HG03097 (cell line): ENCODE results near the gene TRPT1.

Experiments
- ATAC-seq: cut with Tn5 transposase; IDR thresholded peaks from one replicate; pipeline ENCODE4 v1.9.1; 2021; ENCODE audit not compliant: unreplicated experiment, low FRiP score

The TRPT1 gene

DNA sequence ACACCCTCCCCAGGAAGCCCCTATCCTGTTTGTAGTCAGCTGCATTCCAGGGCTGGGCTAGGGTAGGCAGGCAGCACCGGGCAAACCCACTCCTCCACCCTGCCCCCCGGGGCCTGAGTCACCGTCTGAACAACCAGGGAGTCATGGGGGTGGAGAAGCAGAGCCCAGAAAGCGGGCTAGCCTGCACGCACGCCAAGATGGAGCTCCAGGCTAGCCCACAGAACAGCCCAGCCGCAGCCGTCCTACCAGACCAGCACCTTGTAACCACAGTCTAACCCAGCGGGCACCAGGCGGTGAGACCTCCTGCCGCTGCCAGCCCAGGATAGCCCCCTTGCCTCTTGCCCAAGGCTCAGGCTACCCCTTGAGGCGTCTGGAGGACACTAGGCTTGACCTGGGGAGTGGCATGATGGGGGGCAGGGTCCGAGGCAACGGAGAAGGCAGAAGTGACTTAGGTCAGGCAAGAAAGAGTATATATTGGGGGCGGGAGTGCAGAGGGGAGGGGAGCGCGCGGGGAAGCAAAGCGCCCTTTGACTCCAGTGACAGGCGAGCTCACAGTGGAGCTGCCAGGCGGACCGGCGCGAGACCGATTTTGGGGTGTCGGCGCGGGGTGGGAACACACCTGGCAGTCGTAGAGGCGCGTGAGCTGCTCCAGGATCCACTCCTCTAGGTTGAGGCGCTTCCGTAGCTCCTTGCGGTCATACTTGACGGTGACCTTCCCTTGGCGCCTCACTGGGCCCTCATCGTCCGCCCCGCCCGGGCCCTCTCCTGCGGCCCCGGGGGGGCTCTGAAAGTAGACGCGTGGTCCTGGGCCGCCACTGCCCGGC, 20.0 kb upstream of the TRPT1 start:
- ATAC-seq, result no peak

DNA sequence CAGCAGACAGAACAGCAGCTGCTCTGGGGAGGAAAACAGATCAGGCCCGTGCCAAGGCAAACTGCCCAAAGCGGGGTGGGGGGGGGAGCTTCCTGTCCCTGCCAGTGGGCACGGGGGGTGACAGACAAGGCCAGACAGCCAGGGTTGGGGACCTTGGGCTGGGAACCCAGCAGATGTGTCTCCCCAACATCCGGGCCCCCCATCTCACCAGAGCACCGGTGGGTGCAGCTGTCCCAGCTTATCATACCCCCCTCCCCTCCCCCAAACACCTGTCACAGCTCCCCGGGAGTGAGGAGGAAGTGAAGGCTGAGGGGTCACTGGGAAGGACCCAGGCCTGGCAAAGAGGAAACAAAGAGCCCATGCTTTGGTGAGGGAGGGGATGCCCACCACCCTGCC, 19.4 kb upstream of the TRPT1 start:
- ATAC-seq, result no peak

DNA sequence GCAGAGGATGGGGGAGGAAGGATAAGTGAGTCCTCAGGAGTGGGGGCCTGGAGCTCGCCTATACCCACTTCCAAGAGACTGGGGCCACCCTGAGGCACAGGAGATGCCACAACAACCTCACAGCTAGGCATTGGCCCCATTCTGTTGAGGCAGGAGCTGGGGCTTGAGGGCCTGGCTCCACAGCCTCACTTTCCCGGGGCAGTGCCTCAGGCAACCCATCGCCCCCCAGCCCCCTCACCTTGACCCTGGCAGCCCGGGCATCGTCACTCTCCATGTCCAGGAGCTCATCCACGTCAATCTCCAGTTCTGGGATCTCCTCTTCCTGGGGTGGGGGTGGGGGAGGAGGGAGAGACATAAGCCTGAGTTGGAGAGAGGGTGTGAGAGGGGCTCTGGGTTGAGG, 19.0 kb upstream of the TRPT1 start:
- ATAC-seq, result no peak

DNA sequence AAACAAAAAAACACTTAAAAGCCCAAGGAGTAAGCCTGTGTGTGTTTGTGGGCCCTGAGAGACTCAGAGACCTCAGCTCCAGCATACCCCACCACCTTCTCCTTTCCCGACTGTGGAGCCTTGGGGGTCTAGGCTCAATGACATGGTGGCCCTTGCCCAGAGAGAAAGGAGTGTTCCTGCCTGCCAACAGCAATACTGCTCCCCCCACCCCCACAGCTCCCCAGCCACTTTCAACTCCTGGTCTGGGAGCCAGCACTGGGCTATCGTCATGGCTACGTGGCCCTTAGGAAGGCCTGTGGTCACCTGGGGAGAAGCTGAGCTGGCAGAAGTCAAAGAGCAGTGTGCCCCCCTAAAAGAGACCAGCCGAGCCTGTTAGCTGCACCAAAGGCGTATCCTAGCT, 18.1 kb upstream of the TRPT1 start:
- no peak for ATAC-seq

DNA sequence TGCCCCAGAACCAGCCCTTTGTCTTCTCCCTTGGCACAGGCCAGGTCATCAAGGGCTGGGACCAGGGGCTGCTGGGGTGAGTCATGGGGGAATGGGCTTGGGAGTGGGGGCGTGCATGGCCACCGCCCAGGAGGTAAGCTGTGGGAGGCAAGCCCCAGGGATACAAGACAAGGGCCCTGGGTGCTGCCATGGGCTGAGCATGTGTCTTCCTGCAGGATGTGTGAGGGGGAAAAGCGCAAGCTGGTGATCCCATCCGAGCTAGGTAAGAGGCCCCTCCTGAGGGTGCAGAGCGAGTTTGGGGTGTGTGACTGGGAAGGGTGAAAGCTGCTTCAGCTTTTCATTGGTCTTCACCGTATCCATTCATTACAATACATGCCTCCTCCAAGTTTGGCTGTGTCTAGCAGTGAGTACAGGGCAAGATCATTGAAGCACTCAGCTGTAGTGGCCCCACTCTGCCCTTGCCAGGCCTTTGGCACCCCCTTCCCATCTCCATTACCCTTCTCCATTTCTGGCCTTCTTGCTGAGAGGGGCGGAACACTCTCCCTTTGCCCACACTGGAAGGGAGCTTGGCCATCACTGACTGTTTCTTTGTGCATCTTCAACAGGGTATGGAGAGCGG, 17.4 kb upstream of the TRPT1 start:
- ATAC-seq, result no peak

DNA sequence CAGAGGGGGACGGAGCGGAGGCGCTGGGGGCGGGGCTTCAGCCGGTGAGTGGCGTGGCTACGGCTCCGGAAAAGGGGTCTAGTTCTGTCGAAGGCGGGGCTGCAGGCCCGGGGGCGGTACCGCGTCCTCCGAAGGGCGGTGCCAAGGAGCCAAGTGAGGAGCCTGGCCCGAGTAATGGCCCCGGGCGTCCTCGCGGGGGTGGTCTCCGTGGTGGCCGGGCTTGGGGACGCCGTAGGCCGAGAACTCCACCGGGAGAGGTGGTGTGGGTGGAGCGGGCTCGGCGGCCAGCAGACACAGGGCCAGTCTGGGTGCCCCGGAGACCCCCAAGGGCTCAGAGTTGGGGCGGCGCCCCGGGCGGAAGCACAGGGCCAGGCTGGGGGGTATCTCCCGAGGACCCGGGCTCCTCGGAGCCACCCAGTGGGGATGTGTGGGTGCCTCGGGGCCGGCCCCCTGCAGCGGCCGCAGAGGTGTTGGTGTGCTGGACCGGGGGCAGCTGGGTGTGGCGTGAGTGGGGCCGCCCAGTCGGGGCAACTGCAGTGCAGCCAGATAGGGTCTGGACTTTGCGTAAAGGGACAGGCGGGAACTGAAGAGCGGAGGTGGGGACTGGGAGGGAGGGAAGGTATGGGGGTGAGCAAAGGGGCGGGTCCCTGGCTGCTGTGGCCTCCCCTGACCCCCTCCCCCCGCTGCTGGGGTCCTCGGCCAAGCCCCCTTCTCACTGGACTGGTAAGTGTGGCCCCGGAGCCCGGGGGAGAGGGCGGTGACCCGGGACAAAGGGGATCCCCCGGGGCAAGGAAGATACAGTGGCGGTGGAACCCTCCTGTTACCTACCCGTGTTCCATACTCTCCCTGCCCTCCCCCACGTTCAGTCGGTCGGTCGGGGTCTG, 15.7 kb upstream of the TRPT1 start:
- peak; percentile 54 for ATAC-seq

DNA sequence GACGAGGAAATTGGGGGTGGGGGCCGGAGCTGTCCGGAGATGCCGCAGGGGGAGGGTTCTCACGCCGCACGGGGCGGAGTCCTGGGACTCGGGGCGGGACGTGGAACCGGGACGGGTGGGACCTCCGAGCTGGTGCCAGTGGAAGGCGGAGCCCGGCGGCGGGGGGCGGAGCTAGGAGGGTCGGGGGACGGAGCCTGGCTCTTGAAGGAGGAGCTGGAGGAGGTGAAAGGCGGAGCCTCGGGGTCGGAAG, 15.2 kb upstream of the TRPT1 start:
- ATAC-seq, result peak; percentile 54

DNA sequence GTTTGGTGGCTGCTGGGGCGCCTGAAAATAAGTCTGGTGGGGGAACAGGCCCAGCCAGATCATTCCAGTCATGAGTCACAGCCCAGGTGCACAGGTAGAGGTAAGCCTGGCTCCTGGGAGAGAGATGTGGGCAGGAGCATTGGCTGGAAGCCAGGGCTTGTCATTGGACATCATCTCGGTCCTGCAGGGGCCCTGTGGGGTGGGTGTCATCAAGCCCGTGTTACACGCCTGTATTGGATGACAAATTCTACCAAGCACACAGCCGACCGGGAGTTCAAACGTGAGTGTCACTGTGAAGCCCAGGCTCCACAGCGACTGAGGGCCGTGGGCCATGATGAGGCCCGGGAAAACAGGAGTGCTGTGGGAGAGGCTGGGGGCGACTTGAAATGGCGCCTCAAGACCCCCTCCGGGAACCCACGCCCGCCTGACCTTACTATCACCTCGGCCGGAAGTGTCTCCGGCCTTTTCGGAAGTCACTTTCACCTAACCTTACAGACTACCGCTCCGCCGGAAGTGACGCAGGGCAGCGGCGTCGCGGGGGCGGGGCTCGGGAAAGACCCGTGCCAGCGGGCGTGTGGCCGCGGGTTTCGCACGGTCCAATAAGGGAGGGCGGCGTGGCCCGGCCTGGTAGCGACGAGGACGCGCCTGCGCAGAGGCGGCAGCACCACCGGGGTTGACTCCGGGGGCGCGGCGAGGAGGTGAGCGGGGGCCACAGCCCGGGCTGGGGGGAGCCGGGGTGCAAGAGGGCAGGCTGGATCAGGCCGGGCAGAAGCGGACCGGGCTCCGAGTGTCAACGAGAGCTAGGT, 14.7 kb upstream of the TRPT1 start, which contains the start of gene FKBP2:
FKBP2 (plus strand) TSS at position 661 of the 806 bp plus-strand sequence. CDS start 1,293 bp downstream, outside the sequence.
- peak; percentile 48 for ATAC-seq

DNA sequence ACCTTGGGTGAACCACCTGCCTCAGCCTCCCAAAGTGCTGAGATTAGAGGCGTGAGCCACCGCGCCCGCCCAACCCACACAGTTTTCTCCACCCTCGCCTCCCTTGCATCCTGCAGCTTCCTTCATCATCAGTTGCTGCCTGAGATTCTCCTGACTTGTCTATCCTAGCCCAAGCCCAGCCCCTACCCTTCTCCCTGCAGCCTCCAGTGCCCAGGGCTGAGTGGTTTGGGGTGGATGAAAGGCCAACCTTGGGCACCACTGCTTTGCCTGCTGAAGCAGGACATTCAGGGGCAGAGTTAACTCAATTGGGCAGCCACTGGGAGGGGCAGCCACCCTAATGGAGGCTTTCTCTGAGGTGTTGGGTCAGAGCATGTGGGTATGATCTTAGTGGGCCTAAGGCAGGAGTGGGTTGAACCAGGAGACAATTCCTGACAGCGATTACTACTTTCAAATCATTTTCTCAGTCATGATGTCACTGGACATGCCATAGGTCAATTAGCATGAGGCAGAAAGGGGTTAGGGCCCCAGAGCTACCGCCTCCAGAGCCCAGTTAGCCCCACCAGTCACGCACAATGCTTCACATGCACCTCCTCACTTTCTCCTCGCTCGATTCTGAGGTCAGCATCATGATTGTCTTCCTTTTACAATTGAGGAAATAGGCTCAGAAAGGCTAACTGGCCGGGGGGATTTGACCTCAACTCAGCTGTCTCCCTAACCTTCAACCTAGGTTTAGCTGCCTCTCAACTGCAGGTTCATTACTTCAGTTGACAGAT, 13.9 kb upstream of the TRPT1 start:
- peak; percentile 12 for ATAC-seq

DNA sequence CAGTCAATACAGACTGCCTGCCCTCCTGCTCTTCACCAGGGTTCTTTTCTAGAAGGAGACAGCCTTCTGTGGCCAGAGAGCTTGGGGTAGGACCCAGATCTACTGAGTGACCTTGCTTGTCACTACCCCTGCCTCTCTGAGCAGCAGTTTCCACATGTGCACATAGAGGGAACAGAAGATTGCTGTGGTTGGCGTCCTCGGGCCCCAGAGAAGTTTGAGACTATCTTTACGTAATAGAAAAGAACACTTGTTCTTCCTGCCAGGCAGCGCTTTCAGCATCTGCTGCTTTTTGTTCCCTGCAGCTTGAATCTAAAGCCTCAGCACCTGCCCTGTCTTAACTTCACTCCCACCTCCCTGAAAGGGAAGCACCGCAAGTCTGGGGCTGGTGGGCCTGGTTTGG, 13.0 kb upstream of the TRPT1 start:
- no peak for ATAC-seq

DNA sequence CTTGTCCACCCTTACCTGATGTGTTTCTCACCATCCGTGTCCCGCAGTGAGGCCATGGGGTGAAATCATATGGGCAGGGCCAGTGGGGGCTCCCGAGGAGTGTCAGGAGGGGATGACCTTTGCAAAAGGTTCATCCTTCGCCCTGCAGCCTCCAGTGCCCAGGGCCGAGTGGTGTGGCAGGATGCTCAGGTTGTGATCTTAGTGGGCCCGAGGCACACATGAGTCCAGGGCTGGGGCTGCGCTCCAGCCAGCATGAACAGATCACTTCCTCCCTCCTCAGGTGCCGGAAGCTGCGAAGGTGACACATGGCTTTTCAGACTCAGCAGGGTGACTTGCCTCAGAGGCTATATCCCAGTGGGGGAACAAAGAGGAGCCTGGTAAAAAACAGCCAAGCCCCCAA, 12.1 kb upstream of the TRPT1 start:
- ATAC-seq, result no peak

DNA sequence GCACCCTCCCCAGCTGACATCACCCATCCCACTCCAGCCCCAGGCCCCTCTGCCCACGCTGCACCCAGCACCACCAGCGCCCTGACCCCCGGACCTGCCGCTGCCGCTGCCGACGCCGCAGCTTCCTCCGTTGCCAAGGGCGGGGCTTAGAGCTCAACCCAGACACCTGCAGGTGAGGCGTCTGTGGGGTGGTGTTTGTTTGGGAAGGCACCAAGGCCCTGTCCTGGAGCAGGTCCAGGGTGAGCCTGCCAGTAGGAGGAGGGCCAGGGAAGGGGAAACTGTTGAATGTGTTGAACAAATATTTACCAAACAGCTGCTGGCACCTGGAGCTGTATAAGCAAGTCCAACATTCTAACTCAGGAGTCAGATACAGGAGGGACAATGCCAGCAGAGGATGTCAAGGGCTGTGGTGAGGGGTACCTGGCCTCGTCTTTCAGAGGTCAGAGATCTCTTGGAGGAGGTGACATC, 11.5 kb upstream of the TRPT1 start:
- no peak for ATAC-seq

DNA sequence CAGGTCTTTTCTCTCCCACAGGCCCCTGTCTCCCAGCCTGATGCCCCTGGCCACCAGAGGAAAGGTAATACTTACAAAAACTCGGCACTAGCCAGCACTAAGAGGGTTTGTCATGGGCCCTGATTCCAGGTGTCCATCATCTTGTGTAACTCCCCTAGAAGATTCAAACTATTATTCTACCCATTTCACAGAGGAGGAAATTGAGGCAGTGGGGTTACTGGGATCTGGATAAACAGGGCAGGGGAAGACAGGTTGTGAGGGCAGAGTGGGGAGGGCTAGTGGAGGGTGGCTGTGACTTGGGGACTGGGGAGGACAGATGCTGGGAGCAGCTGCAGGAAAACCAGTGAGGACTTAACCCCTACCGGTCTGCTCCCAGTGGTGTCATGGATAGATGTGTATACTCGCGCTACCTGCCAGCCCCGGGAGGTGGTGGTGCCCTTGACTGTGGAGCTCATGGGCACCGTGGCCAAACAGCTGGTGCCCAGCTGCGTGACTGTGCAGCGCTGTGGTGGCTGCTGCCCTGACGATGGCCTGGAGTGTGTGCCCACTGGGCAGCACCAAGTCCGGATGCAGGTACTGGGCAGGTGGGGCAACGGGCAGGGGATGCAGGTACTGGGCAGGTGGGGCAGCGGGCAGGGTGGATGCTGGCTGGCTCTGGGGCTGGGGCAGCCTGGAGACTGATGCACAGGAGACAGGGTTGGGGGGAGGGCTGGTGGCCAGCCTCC, 9.6 kb upstream of the TRPT1 start:
- ATAC-seq, result no peak

DNA sequence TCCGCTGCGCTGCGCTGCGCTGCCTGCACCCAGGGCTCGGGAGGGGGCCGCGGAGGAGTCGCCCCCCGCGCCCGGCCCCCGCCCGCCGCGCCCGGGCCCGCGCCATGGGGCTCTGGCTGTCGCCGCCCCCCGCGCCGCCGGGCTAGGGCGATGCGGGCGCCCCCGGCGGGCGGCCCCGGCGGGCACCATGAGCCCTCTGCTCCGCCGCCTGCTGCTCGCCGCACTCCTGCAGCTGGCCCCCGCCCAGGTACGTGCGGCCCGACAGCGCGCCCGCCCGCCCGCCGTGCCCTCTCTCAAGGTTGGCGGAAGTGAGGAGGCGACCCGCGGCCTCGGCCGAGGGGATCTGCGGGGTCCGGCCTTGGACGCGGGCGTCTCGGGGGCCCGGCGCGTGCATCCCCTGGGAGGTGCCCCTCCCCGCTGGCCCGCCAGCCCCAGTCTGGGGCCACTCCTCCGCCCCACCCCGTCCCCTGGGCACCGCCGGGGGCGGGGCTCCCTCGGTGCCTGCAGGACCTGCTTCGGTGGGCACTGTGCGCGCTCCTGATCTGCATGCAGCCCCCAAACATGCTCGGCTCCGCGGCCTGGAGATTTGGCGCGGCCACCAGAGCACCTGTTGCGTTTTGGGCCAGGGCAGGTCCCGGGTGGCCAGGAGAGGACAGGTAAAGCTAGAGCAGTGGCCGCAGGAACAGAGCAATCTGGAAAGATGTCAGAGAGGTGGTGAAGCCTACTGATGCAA, 8.8 kb upstream of the TRPT1 start:
- no peak for ATAC-seq

DNA sequence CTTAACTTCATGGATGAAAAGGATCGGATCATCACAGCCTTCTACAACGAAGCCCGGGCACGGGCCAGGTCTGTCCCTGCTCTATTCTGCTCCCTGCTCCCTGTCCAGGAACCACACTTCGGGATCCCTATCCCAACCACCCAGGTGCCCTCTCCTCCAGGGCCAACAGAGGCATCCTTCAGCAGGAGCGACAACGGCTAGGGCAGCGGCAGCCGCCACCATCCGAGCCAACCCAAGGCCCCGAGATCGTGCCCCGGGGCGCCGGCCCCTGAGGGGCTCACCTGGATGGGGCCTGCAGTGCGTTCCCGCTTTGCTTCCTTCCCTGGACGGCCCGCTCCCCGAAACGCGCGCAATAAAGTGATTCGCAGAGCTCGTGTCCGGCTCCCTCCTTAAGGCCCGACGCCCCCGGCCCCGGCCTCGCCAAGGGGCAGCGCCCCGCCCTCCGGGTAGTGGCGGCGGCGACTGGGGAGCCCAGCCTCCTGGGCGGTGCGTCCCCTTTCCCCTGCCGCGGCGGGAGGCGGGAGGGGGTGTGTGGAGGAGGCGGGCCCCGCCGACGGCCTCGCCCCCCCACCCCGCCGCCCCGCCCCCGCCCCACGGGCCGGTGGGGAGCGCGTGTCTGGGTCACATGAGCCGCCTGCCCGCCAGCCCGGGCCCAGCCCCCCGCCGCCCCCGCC, 8.1 kb upstream of the TRPT1 start, which contains the start of gene VEGFB:
VEGFB (plus strand) TSS at position 672 of the 674 bp plus-strand sequence. CDS start 250 bp downstream, outside the sequence.
- ATAC-seq, result no peak

DNA sequence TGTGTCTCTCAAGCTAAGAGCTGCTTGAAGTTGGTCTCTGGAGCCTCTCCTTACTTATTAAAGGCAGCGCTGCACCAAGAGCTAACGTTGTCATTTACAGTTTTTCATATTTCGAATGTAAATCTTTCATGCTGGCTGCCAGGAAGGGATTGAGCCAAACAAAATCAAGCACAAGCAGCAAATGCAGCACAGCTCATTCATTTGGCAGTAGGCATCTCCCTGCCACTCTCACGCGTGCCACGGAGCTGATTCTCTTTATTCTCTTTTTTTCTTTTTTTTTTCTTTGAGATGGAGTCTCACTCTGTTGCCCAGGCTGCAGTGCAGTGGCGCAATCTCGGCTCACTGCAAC, 7.0 kb upstream of the TRPT1 start:
- no peak for ATAC-seq

DNA sequence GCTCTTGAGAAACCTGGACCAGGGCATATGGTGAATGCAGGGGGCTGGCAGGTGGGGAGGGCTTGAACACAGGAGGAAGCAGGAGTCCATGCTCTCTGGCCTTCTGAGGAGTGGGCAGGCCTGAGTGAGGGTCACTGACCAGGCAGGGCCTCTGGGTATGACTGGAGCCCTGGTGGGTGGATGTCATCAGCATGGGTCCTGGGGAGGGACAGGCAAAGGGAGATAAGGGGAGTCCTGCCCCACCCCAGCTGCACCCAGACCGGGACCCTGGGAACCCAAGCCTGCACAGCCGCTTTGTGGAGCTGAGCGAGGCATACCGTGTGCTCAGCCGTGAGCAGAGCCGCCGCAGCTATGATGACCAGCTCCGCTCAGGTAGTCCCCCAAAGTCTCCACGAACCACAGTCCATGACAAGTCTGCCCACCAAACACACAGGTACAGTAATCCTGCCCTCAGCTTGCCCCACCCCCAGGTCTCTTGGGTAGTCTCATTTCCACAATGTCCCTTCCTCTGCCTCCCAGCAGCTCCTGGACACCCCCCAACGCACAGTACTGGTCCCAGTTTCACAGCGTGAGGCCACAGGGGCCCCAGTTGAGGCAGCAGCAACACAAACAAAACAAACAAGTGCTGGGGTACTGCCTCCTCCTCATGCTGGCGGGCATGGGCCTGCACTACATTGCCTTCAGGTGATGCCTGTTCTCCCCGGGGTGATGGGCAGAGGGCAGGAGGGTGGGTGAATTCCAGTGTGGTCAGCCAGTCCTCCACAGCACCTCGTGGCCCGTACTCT, 6.4 kb upstream of the TRPT1 start:
- no peak for ATAC-seq
